HFF-Myc (cell line): ENCODE data around the gene CDKAL1.

Source experiments
- DNase-seq: peaks from one replicate; pipeline ENCODE4 v3.0.0-alpha.2; 2011; ENCODE audit warnings: low read depth; ENCODE audit errors: extremely low read depth
- H3K4me3 ChIP-seq: replicated peaks from 2 replicates; pipeline ENCODE4 v1.5.1; 2011; ENCODE audit warnings: low read depth, mild to moderate bottlenecking, control low read depth, low read length
- CTCF ChIP-seq: IDR thresholded peaks from 2 replicates; pipeline ENCODE4 v1.5.1; 2012; ENCODE audit warnings: mild to moderate bottlenecking, low read depth, low read length, control low read depth; ENCODE audit errors: missing control alignments

Gene CDKAL1

GRCh38 chr6:21022343-21023107 is 488.3 kb downstream of the CDKAL1 start:
- DNase-seq = no peak
- TF ChIP-seq CTCF = no peak
- H3K4me3 ChIP-seq = no peak overlapping the region

- no peak for TF ChIP-seq CTCF
- no peak overlapping the region for H3K4me3 ChIP-seq
- DNase-seq = no peak
These were observed 489.0 kb downstream of the CDKAL1 start for GRCh38 chr6:21023210-21023609.

GRCh38 chr6:21024616-21025015 is 490.4 kb downstream of the CDKAL1 start:
- no peak for TF ChIP-seq CTCF
- no peak for DNase-seq

GRCh38 chr6:21026576-21027273 is 492.5 kb downstream of the CDKAL1 start:
- H3K4me3 ChIP-seq = no peak overlapping the region
- DNase-seq = no peak
- TF ChIP-seq CTCF = no peak

More at GRCh38 chr6:21024616-21025015, 490.4 kb downstream of the CDKAL1 start:
- H3K4me3 ChIP-seq = no peak overlapping the region

- no peak overlapping the region for H3K4me3 ChIP-seq
- no peak for TF ChIP-seq CTCF
- DNase-seq = no peak
These were observed 493.2 kb downstream of the CDKAL1 start for GRCh38 chr6:21027507-21027906.

- no peak for TF ChIP-seq CTCF
- no peak overlapping the region for H3K4me3 ChIP-seq
These were observed 496.9 kb downstream of the CDKAL1 start for GRCh38 chr6:21031182-21031581.

More at GRCh38 chr6:21031182-21031581, 496.9 kb downstream of the CDKAL1 start:
- DNase-seq = no peak
